Natural killer cell (primary cell): ENCODE results near the gene FOXP1. TPM values are rescaled to one million over a fixed set of nuclear protein-coding genes. Genes with fewer than 3 reads are reported as not detected.

ENCODE experiments used
- ATAC-seq, 3 donors: fragments of 150-1000 bp in 2 of 3; fragments of 200-7000 bp in 1 of 3; cut with Tn5 transposase; 1 replicate in 1 of 3; 2 replicates in 2 of 3; pipeline ENCODE4 v1.10.0; 2021; ENCODE audit warnings: mild to moderate bottlenecking in 2 of 3, moderate library complexity in 2 of 3
- DNase-seq, 2 donors: peaks; one replicate each; pipeline versions ENCODE4 v3.0.0 to v3.0.0-alpha.2; 2013 to 2021; ENCODE audit warnings: mixed read lengths in 1 of 2
- H3K27ac ChIP-seq: one replicate; pipeline ENCODE4 v1.5.1; 2013; ENCODE audit warnings: mild to moderate bottlenecking, low read length
- H3K27me3 ChIP-seq: one replicate; pipeline ENCODE4 v1.6.1; 2013; ENCODE audit warnings: low read length; ENCODE audit not compliant: control insufficient read depth, insufficient read depth
- H3K36me3 ChIP-seq: one replicate; pipeline ENCODE4 v1.6.1; 2013; ENCODE audit warnings: low read length; ENCODE audit not compliant: control insufficient read depth, insufficient read depth
- H3K4me1 ChIP-seq: one replicate; pipeline ENCODE4 v1.6.1; 2013; ENCODE audit warnings: low read length; ENCODE audit not compliant: control insufficient read depth, insufficient read depth
- H3K4me3 ChIP-seq: one replicate; pipeline ENCODE4 v1.5.1; 2013; ENCODE audit warnings: low read length
- H3K9me3 ChIP-seq: one replicate; pipeline ENCODE4 v1.6.1; 2013; ENCODE audit warnings: low read length; ENCODE audit not compliant: control insufficient read depth, insufficient read depth
- H3K27ac Mint-ChIP-seq, 2 donors: one replicate each; pipeline ENCODE4 v1.8.0; 2022; ENCODE audit warnings: mild to moderate bottlenecking in 2 of 2, mixed read lengths in 2 of 2, moderate library complexity in 1 of 2
- H3K27me3 Mint-ChIP-seq, 2 donors: one replicate each; pipeline ENCODE4 v1.8.0; 2022; ENCODE audit warnings: low read depth in 2 of 2, mixed read lengths in 2 of 2
- H3K36me3 Mint-ChIP-seq: one replicate; pipeline ENCODE4 v1.8.0; 2022; ENCODE audit warnings: mixed read lengths
- H3K4me1 Mint-ChIP-seq, 2 donors: one replicate each; pipeline ENCODE4 v1.8.0; 2022; ENCODE audit warnings: mixed read lengths in 2 of 2
- H3K4me3 Mint-ChIP-seq: one replicate; pipeline ENCODE4 v1.8.0; 2022; ENCODE audit warnings: mild to moderate bottlenecking, moderate library complexity, mixed read lengths
- H3K9me3 Mint-ChIP-seq, 2 donors: one replicate each; pipeline ENCODE4 v1.8.0; 2022; ENCODE audit warnings: mixed read lengths in 2 of 2
- WGBS: methylation state at CpG from one replicate; pipeline ENCODE4 v1.1.7; 2013; ENCODE audit warnings: missing lambda C conversion rate; ENCODE audit not compliant: insufficient coverage; 5-methylcytosine and 5-hydroxymethylcytosine counted together
- intact Hi-C: fragments of 100-400 bp; cut with micrococcal nuclease; formaldehyde crosslinking; loops from one replicate; pipeline ENCODE4 v1.14.2; 2022
- total RNA-seq, 4 donors: library from RNA; stranded (reverse); fragments of 120-200 nt in 1 of 4; gene quantifications; one replicate each; pipeline versions ENCODE4 v1.2.3 to v1.2.4, GENCODE V29; 2013 to 2022
- TF ChIP-seq, protein P1 (sequence below): fragments of 200-600 bp; IDR thresholded peaks from one replicate; pipeline ENCODE4 v1.8.0; 2022; ENCODE audit warnings: antibody characterized with exemption

FOXP1 gene
- total RNA-seq, 3 donors from 2014 or later (not counting 1 experiment from before 2014, with no cell fraction given): 166 to 185 (median 166) TPM

DNA sequence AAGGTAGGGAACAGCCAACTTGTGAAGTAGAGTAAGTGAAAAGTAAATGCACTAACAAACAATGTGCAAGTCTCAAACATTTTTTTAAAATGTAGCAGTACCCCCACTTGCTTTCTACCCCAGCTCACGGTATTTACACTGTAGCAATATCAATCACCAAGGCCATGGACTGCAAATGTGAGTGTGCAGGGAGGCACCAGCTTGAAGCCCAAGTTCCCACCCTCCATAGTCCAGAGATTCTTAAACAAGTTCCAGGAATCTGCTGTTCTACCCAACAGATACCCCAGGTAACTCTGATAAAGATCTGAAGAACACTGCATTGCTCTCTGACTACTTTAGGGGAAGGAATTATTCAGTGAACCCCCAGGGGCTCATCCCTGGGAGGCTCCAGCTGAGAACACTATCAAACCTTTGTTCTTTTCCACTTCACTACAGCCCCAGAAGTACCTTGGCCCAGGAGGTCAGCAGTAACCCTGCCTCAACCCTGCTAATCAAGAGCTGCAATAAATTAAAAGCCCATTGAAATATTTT, 86.1 kb downstream of the FOXP1 start:
- Histone ChIP-seq H3K36me3 (no peaks in the 10 kb centered on the region), H3K4me1 (peaks cover 27% of the 10 kb centered on the region), H3K27ac (no peak overlapping the region), H3K9me3 (no peaks in the 10 kb centered on the region), H3K27me3 (no peaks in the 10 kb centered on the region), H3K4me3 (no peak overlapping the region)
- H3K9me3 Mint-ChIP-seq: no peaks in the 10 kb centered on the region
- WGBS: 100% methylated on average over 1 of the region's 1 CpG
- no peak for DNase-seq
- no peak for ATAC-seq
- no peaks in the 10 kb centered on the region for H3K36me3 Mint-ChIP-seq
- H3K27me3 Mint-ChIP-seq: no peaks in the 10 kb centered on the region
- intact Hi-C loops: loop anchor here (10.0 kb wide), 1 partner anchor 273 kb away; no protein-coding TSS in a partner anchor
- H3K4me1 Mint-ChIP-seq: peaks cover 55 to 56% of the 10 kb centered on the region in 2 donors
- H3K4me3 Mint-ChIP-seq: no peak overlapping the region
- H3K27ac Mint-ChIP-seq: peak overlapping the region; percentile 86 to 95
- TF ChIP-seq, protein P1, sequence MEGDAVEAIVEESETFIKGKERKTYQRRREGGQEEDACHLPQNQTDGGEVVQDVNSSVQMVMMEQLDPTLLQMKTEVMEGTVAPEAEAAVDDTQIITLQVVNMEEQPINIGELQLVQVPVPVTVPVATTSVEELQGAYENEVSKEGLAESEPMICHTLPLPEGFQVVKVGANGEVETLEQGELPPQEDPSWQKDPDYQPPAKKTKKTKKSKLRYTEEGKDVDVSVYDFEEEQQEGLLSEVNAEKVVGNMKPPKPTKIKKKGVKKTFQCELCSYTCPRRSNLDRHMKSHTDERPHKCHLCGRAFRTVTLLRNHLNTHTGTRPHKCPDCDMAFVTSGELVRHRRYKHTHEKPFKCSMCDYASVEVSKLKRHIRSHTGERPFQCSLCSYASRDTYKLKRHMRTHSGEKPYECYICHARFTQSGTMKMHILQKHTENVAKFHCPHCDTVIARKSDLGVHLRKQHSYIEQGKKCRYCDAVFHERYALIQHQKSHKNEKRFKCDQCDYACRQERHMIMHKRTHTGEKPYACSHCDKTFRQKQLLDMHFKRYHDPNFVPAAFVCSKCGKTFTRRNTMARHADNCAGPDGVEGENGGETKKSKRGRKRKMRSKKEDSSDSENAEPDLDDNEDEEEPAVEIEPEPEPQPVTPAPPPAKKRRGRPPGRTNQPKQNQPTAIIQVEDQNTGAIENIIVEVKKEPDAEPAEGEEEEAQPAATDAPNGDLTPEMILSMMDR: no peak

DNA sequence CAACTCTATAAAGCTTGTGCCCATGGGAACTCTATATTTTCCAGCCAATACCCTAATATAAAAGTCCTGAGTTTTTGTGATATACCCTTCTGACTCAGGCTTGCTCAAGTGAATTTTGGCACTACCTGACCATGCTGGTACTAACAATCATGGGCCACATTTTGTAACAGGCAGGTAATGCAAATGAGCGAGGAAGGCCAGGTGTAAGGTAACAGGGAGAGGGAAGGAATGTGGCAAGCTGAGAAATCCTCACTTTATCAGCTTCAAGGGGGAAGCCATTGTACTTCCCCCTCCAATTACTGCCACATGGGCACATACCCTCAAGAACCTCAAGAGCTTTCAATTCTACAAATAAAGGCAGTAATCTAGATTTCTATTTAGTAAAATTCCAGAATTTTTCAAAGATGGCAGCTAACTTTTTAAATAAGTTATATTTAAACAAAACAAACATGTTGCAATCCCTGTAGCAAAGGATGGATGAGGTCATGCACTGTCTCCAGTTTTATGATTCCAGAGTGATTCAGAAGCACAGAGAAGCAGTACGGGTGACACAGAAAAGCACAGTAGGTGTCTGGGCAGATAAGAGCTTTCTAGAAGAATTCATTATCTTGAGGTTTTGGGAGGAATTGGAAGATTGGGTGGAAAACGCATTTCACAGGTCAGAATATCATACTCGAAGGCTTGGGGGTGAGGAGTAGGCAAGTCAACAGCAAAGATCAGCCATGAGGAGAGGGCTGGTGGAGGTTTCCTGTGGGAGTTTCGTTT, 87.6 kb downstream of the FOXP1 start:
- Histone ChIP-seq H3K4me1 (peaks cover 35% of the 10 kb centered on the region), H3K4me3 (no peak overlapping the region), H3K27me3 (no peaks in the 10 kb centered on the region), H3K36me3 (no peaks in the 10 kb centered on the region), H3K9me3 (peaks cover 3% of the 10 kb centered on the region), H3K27ac (peak overlapping the region; percentile 60)
- no peaks in the 10 kb centered on the region for H3K36me3 Mint-ChIP-seq
- no peaks in the 10 kb centered on the region for H3K27me3 Mint-ChIP-seq
- TF ChIP-seq, protein P1: no peak
- H3K9me3 Mint-ChIP-seq: peaks cover 0 to 2% of the 10 kb centered on the region in 2 donors
- peaks cover 57 to 67% of the 10 kb centered on the region in 2 donors for H3K4me1 Mint-ChIP-seq
- WGBS: 55% methylated on average over 4 of the region's 5 CpGs
- peak in 1 of 2 donors; percentile 67 for DNase-seq
- intact Hi-C loops: loop anchor here (10.0 kb wide), 1 partner anchor 271 kb away; no protein-coding TSS in a partner anchor
- H3K27ac Mint-ChIP-seq: peak overlapping the region; percentile 86 to 95
- peak overlapping the region; percentile 84 for H3K4me3 Mint-ChIP-seq
- peak; percentile 41 to 63 (median 62) for ATAC-seq

DNA sequence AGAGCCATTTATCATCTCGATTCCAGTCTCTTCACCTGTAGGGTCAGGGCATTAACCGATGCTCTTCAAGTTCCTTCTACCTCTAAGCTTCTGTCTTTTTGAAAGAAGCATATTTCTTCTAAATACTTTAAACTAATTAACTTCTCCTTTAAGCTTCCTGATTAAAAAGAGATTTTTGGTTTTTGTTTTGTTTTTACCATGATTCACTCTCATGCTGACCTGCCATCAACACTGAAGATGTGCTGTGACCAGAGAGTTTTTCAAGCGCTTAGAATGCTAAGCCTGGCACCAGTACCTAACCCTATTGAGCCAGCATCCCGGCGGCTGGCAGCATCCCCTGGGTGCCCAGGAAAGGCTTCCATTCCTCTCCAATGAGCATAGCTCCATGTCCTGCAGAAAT, 89.3 kb downstream of the FOXP1 start:
- H3K36me3 ChIP-seq: no peaks in the 10 kb centered on the region
- Mint-ChIP-seq H3K27ac (peak overlapping the region; percentile 86 to 95), H3K36me3 (no peaks in the 10 kb centered on the region), H3K9me3 (peaks cover 0 to 2% of the 10 kb centered on the region in 2 donors), H3K4me3 (peak overlapping the region; percentile 52), H3K4me1 (peaks cover 57 to 67% of the 10 kb centered on the region in 2 donors), H3K27me3 (no peaks in the 10 kb centered on the region)
- peaks cover 3% of the 10 kb centered on the region for H3K9me3 ChIP-seq
- H3K27ac ChIP-seq: peak overlapping the region; percentile 85
- 77% methylated on average over 5 of the region's 5 CpGs for WGBS
- H3K4me1 ChIP-seq: peaks cover 35% of the 10 kb centered on the region
- TF ChIP-seq, protein P1: no peak
- peak in 1 of 2 donors; percentile 33 for DNase-seq
- no peak overlapping the region for H3K4me3 ChIP-seq
- intact Hi-C loops: loop anchor here (5.0 to 10.0 kb wide), 5 partner anchors 52 to 432 kb away; no protein-coding TSS in a partner anchor
- ATAC-seq: peak in 1 of 3 donors; percentile 23
- H3K27me3 ChIP-seq: no peaks in the 10 kb centered on the region
